HG02763 (cell line): ENCODE results near the gene RHOF.
"Not testable (repeated sequence)": the region's sequence is repeated elsewhere in the genome, so short reads cannot be mapped to it uniquely, and the experiment has no call there.

ENCODE experiments used
- ATAC-seq: cut with Tn5 transposase; IDR thresholded peaks from one replicate; pipeline ENCODE4 v1.9.1; 2021; ENCODE audit warnings: mild to moderate bottlenecking, moderate library complexity; ENCODE audit not compliant: unreplicated experiment

Gene RHOF

DNA sequence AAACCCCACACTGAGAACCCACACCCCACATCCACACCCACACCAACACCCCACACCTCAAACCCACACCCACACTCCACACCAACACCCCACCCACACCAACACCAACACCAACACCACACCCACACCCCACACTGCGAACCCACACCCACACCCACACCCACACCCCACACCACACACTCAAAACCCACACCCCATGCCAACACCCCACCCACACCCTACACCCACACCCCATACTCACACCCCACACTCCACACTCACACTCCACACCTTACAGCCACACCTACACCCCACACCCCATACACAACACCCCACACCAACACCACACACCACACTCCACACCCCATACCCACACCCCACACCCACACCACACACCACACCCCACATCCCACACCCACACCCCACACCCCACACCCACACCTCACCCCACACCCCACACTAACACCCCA lies 43.0 kb downstream of the RHOF start:
- no peak for ATAC-seq

DNA sequence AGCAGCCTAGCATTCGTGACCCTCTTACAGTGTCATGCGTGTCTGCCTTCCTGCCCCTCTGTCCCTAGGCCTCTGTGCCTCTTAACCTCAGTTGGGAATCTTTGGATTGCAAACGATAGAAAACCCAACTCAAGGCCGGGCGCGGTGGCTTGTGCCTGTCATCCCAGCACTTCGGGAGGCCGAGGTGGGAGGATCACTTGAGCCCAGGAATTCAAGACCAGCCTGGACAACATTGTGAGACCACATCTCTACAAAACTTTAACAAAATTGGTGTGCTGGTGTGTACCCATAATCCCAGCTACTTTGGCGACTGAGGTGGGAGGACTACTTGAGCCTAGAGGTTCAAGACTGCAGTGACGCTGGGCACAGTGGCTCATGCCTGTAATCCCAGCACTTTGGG lies 44.2 kb downstream of the RHOF start:
- ATAC-seq: no peak

DNA sequence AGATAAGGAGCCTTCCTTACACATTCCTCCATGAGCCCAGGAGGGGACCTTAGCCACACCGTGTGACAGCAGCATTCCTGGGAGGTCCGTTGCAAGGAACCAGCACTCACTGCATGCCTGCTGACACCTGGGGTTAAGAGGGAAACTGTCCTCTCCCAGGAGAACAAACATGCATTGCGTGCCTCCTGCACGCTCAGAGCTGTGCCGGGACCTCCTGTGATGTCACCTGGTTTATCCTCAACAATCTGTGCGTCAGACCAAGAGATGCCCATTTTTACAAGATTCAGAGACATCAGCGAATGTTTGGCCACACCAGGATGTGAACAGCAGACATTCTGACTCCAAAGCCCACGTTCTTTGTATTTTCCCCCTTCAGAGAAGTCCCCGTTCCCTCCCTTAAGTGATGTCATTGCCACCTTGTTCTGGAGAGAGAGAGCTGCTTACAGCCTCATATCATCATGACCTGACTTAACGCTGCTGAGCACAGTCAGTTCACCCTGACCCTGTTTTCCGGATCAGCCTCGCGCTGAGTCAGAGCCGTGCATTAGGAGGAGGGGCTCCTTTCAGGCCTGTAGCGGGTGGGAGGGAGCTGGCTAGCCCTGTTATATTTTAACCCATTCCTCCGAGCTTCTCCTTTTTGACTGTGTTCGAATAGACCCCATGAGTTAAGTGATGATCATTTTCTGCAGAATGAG lies 44.8 kb downstream of the RHOF start:
- no peak for ATAC-seq

DNA sequence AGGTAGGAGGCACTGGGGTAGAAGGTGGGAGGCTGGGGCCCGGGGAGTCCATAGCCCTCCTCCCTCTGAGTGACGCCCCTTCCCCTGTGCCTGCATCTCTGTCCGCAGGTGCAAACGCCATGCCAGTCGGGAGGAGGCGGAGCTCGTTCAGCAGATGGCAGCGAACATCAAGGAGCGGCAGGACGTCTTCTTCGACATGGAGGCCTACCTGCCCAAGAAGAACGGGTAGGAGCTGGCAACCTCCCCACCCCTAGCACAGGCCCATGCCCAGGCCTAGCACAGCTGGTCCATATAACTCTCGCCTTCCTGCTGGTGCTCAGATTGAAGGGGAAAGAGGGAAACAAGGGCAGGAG lies 45.3 kb downstream of the RHOF start:
- no peak for ATAC-seq

DNA sequence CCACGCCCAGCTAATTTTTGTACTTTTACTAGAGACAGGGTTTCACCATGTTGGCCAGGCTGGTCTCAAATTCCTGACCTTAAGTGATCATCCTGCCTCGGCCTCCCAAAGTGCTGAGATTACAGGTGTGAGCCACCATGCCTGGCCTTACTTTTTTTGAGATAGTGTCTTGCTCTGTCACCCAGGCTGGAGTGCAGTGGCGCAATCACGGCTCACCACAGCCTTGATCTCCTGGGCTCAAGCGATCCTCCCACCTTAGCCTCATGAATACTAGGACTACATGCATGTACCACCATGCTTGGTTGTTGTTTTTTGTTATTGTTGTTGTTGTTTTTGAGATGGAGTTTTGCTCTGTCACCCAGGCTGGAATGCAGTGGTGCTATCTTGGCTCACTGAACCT lies 47.9 kb downstream of the RHOF start:
- not testable (repeated sequence) for ATAC-seq

DNA sequence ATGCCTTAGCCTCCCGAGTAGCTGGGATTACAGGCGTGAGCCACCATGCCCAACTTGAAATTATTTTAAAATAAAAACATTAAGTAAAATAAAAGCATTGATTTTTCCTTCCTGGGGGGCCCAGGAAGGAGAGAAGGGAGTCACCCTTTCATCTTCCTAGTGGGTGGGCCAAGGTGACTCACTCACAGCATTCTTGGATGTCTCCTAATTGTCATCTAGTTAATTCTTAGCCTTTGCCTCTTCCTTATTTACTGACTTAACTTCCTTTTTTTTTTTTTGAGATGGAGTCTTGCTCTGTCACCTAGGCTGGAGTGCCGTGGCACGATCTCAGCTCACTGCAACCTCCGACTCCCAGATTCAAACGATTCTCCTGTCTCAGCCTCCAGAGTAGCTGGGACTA lies 51.7 kb downstream of the RHOF start:
- ATAC-seq: no peak

DNA sequence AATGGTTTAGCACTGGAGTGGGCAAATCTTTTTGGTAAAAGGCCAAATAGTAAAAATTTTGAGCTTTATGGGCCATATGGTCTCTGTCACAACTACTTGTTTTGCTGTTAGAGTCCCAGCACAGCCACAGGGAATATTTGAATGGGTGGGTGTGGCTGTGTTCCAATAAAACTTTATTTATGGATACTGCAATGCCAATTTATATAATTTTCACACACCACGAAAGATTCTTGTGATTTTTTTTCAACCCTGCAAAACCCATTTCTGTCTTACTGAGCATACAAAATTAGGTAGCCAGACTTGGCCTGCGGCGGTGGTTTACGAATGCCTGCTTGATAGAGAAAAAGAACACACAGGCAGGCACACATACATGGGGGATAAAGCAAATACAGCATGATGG lies 52.6 kb downstream of the RHOF start:
- ATAC-seq: no peak

DNA sequence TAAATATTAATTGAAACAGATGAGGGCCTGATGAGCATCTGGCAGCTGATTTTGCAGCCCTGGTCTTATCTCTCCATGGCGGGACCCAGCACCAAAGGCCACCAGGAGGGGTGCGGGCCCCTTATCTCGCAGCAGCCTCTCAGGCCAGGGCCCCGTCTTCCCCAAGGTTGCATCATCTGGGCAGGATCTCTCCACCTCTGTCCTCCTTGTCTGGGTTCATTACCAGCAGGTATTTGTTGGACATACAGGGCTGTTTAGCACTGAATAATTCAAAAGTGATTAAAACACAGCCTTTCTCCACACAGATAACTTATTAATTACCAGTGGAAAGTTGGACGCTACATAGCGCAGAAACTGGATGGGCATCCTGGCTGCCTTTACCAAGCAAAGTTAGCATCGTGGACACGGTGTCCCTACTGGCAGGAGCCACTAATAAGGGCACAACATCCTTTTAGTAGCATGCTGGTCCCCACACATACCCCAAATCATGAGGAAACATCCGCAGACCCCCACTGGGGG lies 55.1 kb downstream of the RHOF start:
- ATAC-seq: no peak

DNA sequence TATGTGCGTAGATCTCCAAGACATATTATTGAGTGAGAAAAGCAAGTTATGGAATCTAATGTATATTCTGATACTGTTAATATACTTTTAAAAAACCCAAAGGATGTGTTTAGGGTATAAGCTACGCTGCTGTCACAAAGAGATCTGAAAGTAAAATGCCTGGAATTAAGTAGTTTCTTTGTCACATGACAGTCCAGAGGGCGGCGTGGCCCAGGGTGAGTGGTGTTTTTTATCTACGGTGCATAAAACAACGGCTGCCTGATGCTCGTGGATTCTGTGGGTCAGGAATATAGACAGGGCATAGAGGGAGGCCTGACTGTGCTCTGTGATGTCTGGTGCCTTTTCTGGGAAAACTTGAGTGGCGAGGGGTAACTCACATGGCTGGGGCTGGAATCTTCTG lies 59.6 kb downstream of the RHOF start:
- ATAC-seq: no peak

DNA sequence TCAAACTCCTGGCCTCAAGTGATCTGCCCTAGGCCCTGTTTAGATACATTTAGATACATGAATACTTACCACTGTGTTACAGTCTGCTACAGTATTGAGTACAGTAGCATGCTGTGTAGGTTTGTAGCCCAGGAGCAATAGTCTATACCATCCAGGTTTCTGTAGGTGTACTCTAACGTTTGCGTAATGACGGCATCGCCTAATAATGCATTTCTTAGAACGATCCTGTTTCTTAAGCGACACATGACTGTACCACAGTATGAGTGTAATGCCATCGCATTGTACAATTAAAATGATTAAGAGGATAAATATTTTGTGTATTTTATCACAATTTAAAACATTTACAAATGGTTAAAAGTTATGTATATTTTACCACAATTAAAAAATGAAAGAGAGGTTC lies 62.0 kb downstream of the RHOF start:
- ATAC-seq: no peak

DNA sequence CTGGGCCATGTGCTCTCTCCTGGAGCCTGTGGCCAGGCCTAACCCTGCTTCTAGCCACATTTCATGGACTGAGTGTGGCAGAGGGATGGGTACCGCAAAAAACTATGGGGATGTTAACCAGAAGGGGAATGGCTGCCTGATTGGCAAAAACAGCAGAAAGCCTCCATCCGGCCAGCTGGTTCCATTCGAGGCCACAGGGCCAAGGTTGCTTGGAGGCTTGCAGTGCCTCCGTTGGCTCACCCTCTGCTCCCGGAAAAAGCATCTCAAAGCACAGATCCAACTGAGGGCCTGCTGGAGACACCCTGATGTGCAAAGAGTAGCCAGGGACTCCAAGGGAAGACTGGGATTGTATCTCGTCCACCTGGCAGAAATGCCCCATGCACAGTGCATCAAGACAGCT lies 64.5 kb downstream of the RHOF start:
- ATAC-seq: no peak
